Activated CD4-positive, alpha-beta T cell treated with anti-CD3 and anti-CD28 coated beads, Interleukin-2, amount 50 U/mL, for 16 hours (primary cell): ENCODE results near the gene RHNO1.
"Not testable (repeated sequence)": the region's sequence is repeated elsewhere in the genome, so short reads cannot be mapped to it uniquely, and the experiment has no call there.

Source experiments
- DNase-seq: peaks from one replicate; pipeline ENCODE4 v3.0.0-alpha.2; 2020

The RHNO1 gene

DNA sequence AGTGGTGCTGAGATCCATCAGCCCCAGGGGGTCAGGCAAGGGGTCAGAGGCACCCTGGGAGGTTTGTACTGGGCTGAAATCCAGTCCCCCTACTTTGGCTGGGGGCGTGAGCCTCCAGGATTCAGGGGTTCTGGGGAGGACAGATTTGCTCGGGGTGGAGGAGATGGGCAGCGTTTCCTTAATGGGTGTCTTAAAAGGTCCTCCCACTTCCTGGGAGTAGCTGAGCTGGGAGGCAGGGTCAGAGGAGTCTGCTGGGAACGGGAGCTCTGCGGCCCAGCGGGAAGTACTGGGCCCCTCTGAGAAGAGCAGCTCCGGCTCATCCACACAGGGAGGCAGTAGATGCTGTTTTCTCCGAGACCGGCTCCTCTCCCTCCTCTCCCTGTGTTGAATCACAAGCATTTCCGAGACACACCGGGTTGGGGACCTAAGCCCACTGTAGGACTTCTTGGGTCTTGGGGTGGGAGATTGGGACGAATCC lies 18.0 kb upstream of the RHNO1 start:
- no peak for DNase-seq

DNA sequence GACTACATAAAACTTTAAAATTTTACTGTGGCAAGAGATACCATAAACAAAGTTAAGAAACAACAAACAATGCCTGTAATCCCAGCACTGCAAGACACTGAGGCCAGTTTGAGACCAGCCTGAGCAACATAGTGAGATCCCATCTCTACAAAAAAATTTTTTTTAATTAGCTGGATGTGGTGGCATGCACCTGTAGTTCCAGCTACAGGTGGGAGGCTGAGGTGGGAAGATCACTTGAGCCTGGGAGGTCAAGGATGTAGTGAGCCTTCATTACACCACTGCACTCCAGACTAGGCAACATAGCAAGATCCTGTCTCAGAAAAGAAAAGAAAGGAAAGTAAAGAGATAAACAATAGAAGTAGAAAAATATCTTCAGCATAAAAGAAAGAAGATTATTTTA lies 16.9 kb upstream of the RHNO1 start:
- no peak for DNase-seq

DNA sequence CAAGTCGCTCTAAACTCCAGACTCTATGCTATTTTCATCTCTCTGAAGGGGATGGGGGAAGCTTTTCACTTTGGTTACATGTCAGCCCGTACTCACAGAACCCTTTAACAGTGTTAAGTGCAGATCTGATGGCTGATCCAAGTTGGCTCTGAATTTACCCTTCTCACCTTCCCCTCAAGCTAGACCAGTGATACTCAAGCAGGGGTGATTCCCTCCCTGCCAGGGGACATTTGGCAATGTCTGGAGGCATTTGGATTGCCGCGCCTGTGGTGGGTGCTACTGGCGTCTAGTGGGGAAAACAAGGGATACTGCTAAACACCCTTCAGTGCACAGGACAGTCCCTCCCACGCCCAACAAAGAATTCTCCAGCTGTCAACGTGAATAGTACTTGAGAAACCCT lies 14.1 kb upstream of the RHNO1 start:
- DNase-seq, result no peak

DNA sequence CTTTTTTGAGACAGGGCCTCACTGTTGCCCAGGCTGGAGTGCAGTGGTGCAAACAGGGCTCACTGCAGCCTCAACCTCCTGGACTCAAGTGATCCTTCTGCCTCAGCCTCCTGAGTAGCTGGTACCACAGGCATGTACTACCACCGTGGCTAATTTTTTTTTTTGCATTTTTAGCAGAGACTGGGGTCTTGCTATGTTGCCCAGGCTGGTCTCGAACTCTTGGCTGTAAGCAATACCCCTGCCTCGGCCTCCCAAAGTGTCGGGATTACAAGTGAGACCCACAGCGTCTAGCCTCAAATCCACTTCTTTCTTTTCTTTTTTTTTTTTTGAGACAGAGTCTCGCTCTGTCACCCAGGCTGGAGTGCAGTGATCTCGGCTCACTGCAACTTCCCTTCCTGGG lies 13.6 kb upstream of the RHNO1 start:
- not testable (repeated sequence) for DNase-seq

DNA sequence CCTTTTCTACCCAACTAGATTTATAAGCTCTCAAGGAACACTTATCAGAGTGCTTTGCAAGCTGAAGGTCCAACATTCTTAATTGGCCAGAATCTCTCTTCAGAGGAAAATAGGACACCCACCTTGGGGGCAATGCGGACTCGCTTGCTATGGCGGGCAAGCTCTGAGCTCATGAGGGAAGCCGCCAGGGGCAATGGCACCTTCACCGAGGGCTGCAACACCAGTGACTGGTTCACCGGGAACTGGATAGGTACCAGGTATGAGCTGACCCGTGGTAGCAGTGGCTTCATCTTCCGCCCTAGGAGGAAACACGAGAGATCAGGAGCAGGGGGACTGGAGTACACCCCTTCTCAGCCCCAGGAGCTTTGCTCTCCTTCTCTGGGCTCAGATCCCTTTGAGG lies 12.8 kb upstream of the RHNO1 start:
- no peak for DNase-seq

DNA sequence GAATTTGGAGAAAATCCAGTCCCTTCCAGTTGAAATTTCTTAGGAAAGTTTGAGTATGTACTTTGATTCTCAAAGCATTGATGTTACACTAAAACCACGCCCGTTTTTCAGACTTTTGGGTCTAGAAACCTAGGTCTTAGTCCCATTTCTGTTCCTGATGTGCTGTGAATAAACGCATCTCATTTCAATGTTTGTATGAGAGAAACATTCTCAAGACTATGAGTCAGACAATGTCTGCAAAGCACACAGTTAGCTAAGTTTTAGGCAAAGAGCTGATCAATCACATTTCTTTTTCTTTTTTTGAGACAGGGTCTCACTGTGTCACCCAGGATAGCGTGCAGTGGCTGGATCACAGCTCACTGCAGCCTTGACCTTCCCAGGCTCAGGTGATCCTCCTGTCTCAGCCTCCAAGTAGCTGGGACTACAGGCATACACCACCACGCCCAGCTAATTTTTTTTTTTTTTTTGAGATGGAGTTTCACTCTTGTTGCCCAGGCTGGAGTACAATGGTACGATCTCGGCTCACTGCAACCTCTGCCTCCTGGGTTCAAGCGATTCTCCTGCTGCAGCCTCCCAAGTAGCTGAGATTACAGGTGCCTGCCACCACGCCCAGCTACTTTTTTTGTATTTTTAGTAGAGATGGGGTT lies 7.9 kb upstream of the RHNO1 start:
- not testable (repeated sequence) for DNase-seq

DNA sequence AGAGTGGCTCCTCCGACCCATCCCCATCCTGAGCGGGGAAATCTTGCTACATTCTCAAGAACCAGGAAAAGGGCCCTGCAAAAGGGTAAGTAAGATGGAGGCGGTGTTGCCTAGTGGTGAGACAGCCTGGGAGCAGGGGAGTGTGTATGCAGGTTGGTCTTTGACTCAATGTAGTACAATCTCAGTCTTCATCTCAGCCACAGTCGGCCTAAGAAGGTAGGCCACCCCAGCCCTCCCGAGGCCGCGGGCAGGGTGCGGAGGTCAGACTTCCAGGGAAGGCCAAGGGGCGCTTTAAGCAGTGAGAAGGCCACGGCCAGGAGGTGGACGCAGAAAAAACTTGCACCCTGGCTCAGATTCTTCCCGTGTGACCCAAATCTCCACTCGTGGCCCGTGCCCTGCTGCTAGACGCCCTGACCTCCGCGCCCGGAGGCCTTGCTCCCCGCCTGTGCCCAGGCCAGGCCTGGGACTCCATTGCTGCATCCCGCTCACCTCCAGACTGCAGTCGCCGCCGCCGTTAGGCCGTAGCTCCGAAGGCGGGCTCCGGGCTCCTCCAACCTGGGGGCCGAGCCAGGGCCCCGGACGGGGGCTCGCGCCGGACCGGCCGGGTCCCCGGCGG lies 484 bp upstream of the RHNO1 start:
- peak; percentile 51 for DNase-seq

DNA sequence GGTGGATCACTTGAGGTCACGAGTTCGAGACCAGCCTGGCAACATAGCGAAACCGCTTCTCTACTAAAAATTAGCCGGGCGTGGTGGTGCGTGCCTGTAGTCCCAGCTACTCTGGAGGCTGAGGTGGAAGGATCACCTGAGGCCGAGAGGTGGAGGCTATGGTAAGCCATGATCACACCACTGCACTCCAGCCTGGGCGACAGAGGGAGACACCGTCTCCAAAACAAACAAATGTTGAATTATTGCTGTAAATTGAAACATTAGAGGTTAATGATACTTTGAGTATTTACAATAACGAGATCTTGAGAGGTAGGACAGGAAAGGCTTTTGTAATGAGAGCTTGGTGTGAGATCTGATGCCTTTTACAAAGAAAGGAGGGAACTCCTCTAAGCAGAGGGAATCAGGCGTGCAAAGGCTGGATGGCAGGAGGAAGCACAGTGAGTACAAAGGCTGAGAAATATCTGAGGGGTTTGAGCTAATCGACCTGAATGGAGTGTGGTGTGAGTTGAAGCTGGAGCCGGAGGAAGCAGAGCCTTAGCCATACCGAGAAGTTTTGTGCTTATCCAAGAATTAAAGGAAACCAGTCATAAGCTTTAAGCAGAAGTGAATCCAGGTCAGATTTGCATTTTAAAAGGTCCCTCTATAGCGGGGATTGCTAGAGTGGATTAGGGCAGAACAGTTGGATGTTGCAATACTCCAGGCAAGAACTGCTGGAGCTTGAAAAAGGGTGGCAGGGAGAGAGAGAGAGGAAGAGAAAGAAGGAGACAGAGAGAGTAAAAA lies 1.1 kb downstream of the RHNO1 start:
- no peak for DNase-seq

DNA sequence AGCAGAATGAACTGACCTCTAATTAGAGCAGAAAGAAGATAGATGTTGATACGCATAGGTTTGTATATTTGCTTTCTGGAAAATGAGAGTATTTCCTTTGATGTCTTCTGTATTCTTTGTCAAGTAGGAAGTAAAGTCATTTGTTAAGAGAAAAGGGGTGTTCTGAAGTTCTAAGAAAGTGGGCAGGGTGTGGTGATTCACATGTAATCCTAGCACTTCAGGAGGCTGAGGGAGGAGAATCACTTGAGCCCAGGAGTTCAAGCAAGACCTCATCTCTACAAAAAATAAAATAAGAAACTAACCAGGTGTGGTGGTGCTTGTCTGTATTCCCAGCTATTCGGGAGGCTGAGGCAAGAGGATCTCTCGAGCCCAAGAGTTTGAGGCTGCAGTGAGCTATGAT lies 2.8 kb downstream of the RHNO1 start:
- DNase-seq, result peak; percentile 48

DNA sequence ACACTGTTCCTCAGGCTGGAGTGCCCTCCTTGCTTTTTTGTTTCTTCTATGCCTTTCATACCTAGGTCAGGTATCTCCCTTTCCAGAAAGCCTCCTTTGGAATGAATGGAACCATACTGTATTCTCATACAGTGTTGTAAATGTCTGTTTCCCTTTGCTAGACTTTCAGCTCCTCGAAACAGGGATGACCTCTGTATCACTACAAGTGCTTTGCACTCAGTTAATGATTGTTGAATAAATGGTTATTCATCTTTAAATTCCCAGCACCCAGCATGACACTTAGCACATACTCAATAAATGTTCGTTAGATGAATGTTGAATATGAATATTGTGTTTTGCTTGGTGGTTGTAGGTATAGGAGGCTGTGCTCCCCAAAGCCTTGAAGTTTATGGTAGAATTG lies 7.8 kb downstream of the RHNO1 start:
- DNase-seq, result no peak

DNA sequence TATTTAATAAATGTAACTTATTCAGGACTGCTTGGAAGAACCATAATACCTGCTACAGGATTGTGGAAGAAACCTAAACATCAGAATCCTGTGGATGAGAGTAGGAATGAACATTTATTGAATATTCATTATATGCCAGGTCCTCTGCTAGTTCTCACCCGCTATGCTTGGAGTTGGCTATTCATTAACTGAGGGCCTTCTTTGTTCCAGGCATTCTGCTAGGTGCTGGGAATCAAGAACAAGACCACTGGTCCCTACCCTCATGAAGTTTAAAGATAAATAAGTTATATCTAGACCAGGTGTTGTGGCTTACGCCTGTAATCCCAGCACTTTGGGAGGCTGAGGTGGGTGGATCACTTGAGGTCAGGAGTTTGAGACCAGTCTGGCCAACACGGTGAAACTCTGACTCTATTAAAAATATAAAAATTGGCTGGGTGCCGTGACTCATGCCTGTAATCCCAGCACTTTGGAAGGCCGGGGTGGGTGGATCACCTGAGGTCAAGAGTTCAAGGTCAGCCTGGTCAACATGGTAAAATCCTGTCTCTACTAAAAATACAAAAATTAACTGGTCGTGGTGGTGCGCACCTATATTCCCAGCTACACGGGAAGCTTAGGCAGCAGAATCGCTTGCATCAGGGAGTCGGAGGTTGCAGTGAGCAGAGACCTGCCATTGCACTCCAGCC lies 9.9 kb downstream of the RHNO1 start:
- DNase-seq, result no peak

DNA sequence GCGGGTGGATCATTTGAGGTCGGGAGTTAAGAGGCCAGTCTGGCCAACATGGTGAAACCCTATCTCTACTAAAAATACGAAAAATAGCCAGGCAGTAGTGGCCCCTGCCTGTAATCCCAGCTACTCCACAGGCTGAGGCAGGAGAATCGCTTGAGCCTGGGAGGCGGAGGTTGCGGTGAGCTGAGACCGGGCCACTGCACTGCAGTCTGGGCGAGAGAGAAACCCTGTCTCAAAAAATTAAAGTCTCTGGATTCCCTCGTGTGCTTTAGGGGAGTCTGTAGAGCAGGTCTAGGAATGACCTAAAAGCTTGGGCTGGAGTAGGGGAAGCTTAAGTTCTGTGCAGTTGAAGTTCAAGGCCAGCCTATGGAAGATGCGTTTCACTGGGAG lies 13.0 kb downstream of the RHNO1 start:
- no peak for DNase-seq

DNA sequence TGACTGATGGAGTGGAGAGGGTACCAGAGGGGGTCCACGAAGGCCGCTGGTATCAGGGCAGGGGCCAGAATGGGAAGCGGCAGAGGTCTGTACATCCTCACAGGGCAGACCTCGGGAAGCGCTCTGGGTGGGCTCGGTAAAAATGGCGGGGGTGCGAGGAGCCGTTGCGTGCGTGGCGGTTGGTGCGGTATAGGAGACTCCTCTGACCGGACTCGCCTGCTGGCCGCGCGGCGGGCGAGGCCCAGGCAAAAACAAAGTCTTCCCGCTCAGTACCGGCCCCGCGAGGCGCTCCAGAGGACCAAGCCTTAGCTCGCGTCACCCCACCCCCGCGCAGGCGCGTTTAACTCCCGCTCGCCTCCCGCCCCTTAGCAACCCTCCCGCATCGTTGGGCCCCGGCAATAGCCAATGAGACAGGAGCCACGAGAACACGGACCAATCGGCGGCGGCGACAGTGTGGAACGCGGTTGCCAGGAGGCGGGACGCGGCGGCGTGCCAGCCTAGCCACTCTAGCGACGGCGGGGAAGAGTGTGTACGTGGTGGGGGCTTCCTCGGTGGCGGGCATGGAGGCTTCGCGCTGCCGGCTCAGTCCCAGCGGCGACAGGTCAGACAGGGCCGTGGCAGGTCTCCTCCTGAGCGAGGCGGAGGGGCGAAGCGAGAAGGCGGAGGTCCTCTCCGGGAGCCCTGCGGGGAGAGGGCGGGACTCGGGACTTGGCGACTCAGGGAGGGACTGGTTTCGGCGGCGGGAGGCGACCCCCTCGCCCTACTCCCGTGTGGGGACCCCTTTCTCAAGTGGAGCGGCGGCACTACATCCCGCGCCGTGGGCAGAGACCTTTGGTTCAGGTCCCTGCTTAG lies 13.6 kb downstream of the RHNO1 start, which contains the start of gene TULP3:
Gene TULP3, plus strand, starts transcription at position 504 of the 852 bp plus-strand sequence. Its CDS starts 57 bp downstream, at position 561.
- DNase-seq, result peak; percentile 98

DNA sequence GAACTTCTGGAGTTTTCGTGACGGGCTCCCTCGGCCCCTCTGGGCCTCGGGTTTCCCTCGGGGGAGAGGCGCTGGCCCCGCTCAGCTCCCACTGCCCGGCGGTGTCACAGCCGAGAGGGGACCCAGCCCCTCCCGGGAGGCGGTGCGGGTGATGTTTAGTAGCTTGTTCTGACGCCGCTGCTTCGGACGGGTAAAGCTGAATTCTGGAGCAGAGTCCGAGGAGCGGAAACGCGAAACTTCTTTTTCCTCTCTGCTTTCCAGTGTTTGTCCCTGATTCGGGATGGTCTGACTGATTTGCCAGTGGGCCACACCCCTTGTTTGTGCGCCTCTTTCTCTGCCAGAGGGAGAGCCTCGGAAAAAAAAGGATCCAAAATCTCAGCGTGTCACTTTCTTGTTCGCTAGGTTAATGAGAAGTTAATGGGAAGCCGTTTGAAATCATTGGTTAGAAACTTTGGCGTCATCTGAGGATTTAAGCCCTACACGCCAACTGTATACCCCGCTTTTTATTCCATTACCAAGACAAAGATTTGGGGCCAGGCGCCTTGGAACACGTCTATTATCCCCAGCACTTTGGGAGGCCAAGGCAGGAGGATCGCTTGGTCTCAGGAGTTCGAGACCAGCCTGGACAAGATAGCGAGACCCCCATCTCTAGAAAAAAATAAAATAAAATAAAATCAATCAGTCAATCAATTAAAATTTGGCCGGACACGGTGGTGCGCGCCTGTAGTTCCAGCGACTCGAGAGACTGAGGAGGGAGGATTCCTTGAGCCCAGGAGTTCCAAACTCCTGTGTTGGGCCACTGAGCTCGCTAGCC lies 14.4 kb downstream of the RHNO1 start:
- DNase-seq, result no peak

DNA sequence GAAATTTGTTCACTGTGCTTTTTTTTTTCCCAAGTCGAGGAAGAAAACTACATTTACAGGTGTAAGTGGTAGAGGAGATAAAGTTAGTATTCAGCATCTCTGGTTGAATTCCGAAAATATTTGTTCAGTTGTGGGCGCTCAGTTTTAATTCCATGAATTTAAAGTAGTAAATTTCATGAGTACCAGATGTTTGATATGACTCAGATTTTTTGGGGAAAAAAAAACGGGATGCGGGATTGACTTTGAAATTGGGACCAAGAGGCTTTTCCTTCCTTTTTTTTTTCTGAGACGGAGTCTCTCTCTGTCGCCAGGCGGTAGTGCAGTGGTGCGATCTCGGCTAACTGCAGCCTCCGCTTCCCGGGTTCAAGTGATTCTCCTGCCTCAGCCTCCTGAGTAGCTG lies 15.2 kb downstream of the RHNO1 start:
- DNase-seq, result no peak

DNA sequence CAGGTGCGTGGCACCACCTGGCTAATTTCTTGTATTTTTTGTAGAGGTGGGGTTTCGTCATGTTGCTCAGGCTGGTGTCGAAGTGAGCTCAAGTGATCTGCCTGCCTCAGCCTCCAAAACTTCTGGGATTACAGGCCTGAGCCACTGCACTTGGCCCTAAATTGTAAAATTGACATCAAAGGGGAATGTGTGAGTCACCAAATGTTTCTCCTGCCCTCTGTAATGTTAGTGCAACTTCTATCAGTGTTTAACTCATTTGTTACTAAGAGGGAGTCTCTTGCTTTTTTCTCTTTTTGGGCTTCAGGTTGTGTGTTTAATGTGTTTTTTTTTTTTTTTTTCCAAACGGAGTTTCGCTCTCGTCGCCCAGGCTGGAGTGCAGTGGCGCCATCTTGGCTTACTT lies 16.0 kb downstream of the RHNO1 start:
- DNase-seq, result no peak

DNA sequence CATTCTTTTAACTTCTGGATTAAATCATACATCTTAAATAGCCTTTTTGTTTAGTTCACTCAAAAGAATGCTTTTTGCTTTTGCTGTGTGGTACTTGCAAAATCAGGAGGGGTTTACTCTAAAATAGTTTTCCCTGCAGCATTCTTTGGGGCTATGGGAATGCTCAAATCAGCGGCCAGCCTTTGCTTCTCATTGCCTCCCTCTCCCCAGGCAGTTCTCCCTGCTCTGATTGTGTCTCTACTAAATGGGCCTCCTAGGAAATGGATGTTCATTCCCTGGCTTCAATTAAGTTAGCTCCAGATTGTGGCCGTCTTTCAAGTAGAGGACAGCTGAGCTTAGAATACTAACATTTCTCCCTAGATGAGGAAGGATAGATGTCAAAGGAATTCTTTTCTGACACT lies 18.0 kb downstream of the RHNO1 start:
- DNase-seq, result no peak

DNA sequence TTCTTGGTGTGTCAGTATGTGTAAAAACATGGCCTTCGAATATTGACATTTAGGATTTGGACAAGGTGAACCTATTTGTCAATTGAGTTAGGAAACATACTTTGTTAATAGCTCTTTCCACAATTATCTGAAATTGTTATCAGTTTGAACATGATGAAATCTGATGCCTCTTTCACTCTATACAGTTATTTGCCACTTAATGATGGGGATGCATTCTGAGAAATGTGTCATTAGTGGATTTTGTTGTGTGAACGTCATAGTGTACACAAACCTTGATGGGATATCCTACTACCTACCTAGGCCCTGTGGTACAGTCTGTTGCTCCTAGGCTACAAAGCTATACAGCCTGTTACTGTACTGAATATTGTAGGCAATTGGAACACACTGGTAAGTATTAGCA lies 18.5 kb downstream of the RHNO1 start:
- DNase-seq, result no peak

DNA sequence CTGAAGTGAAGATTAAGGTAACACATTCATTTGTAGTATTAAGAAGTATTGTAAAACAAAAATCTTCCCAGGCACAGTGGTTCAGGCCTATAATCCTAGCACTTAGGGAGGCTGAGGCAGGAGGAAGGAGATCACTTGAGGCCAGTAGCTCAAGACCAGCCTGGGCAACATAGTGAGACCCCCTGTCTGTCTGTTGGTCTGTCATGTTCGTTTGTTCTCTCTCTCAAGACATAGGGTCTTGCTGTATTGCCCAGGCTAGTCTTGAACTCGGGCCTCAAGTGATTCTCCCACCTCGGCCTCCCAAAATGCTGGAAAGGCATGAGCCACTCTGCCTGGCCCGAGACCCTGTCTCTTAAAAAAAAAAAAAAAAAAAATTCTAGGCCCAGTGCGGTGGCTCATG lies 20.4 kb downstream of the RHNO1 start:
- no peak for DNase-seq

DNA sequence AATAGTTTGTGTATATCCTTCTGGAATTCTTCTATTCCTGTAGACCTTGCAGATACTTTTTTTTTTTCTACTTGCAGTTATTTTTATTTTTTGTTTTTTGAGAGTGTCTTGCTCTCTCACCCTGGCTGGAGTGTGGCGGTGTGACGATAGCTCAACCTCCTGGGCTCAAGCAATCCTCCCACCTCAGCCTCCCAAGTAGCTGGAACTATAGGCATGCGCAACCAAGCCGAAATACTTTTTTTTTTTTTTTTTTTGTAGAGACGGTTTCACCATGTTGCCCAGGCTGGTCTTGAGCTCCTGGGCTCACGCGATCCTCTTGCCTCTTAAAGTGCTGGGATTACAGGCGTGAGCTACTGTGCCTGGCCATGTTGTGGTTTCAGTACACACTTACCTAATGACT lies 23.6 kb downstream of the RHNO1 start:
- no peak for DNase-seq

DNA sequence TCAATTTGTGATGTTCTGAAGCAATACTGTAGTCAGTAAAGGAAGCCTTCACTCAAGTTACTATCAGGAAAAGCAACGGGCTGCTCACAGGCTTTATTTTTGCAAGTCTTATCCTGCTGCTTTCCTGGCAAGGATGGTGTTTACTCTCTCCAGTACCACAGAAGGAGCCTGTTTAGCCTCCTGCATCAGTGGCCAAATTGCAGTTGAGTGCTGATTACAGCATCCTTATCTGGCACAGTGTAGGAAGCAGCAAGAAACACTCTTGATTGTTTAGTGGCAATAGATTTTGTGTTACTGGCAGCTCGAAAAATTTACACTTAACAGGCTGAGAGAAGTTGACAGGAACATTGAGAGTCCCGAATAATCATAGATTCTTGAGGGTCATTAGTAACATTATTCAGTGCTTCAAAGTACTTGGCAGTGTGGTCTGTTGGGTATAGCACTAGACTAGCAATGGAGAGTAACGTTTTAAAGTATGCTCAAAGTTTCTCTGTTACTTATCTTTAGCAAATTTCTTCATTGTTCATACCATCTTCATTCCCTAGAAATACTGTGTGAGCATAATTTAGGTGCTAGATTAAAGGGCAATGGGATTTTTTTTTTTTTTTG lies 25.4 kb downstream of the RHNO1 start:
- DNase-seq, result no peak
